Aorta (tissue), 5 donors: ENCODE measurements around the gene SCRN2. TPM values are rescaled to one million over a fixed set of nuclear protein-coding genes. Genes with fewer than 3 reads are reported as not detected.

ENCODE experiments used
- ATAC-seq: fragments of 200-7000 bp; cut with Tn5 transposase; one replicate; pipeline ENCODE4 v1.9.1; 2022; ENCODE audit warnings: moderate library complexity; ENCODE audit not compliant: low FRiP score
- DNase-seq, 2 donors: peaks; one replicate each; pipeline ENCODE4 v3.0.0-alpha.2; 2020
- H3K27ac ChIP-seq, 2 donors: one replicate each; pipeline ENCODE4 v1.5.1; 2013; ENCODE audit warnings: low read length in 2 of 2, mild to moderate bottlenecking in 2 of 2, moderate library complexity in 2 of 2, control low read depth in 1 of 2, inconsistent platforms in 1 of 2, low read depth in 1 of 2
- H3K27me3 ChIP-seq, 2 donors: one replicate each; pipeline ENCODE4 v1.6.1; 2013; ENCODE audit warnings: control low read depth in 1 of 2, low read length in 1 of 2, mild to moderate bottlenecking in 1 of 2, moderate library complexity in 1 of 2; ENCODE audit not compliant: insufficient read depth in 2 of 2, control insufficient read depth in 1 of 2
- H3K36me3 ChIP-seq, 2 donors: one replicate each; pipeline ENCODE4 v1.6.1; 2013; ENCODE audit warnings: control low read depth in 1 of 2, low read length in 1 of 2, mild to moderate bottlenecking in 1 of 2; ENCODE audit not compliant: insufficient read depth in 2 of 2, control insufficient read depth in 1 of 2
- H3K4me1 ChIP-seq, 2 donors: one replicate each; pipeline ENCODE4 v1.6.1; 2013; ENCODE audit warnings: low read length in 2 of 2, control low read depth in 1 of 2, mild to moderate bottlenecking in 1 of 2, moderate library complexity in 1 of 2; ENCODE audit not compliant: insufficient read depth in 2 of 2, control insufficient read depth in 1 of 2
- H3K4me3 ChIP-seq, 2 donors: one replicate each; pipeline ENCODE4 v1.5.1; 2013; ENCODE audit warnings: low read length in 2 of 2, control low read depth in 1 of 2, mild to moderate bottlenecking in 1 of 2
- H3K9me3 ChIP-seq: one replicate; pipeline ENCODE4 v1.6.1; 2013; ENCODE audit warnings: mild to moderate bottlenecking, low read length; ENCODE audit not compliant: control insufficient read depth
- WGBS, 2 donors: extraction: QIAGEN DNeasy Blood & Tissue Kit; methylation state at CpG; one replicate each; pipeline ENCODE4 v1.1.7; 2013; 5-methylcytosine and 5-hydroxymethylcytosine counted together
- intact Hi-C, 2 donors: fragments of 100-400 bp; cut with DNase I; formaldehyde crosslinking; loops; one replicate each; pipeline versions ENCODE4 v1.14.2 to v1.15.0; 2022
- polyA plus RNA-seq, 2 donors: library from polyadenylated mRNA; stranded (reverse); fragments of 200-250 nt; gene quantifications; one replicate each; pipeline ENCODE4 v1.2.3, GENCODE V29; 2013
- total RNA-seq, 2 donors: library from RNA; stranded (reverse); fragmentation: NEBNext Ultra II Directional; extraction: Animal tissue kit (Norgen Biotek cat#: 25700); gene quantifications; one replicate each; pipeline ENCODE4 v1.2.1, GENCODE V29; 2021
- donor health status: healthy with polysubstance abuse.
- donor health status: Bipolar disorder and iron deficiency.
- donor health status: DM: no; HTN: no; CAD: no.
- donor health status: DM: no; HTN: no; CAD: no.
- donor health status: DM: yes; HTN: yes; CAD: no.

SCRN2 gene
- total and polyA plus RNA-seq, 4 donors: 19.3 to 64.1 (median 29.4) TPM

GRCh38 chr17:47843391-47843730 lies 2.3 kb upstream of the SCRN2 start:
- Histone ChIP-seq H3K27ac (no peak overlapping the region), H3K9me3 (no peaks in the 10 kb centered on the region), H3K4me3 (no peak overlapping the region), H3K27me3 (no peaks in the 10 kb centered on the region), H3K36me3 (no peaks in the 10 kb centered on the region), H3K4me1 (no peaks in the 10 kb centered on the region)
- ATAC-seq (no peak), DNase-seq (no peak)
- 17 to 21% methylated on average over 6 of the region's 6 CpGs for WGBS, 2 donors
- intact Hi-C loops: loop anchor here (5.0 kb wide), 2 partner anchors 129 to 179 kb away; partner anchors contain the start of gene CDK5RAP3 (in 2 of the 2)

GRCh38 chr17:47841488-47842291 lies 617 bp upstream of the SCRN2 start:
- WGBS, 2 donors: 64 to 68% methylated on average over 16 of the region's 16 CpGs
- H3K4me1 ChIP-seq: no peaks in the 10 kb centered on the region
- H3K4me3 ChIP-seq: no peak overlapping the region
- intact Hi-C loops: loop anchor here (1.0 to 5.0 kb wide), 5 partner anchors 47 to 181 kb away; partner anchors contain the start of gene CDK5RAP3 (in 2 of the 2)
- H3K36me3 ChIP-seq: no peaks in the 10 kb centered on the region
- ATAC-seq (no peak), DNase-seq (no peak)
- H3K9me3 ChIP-seq: no peaks in the 10 kb centered on the region
- no peaks in the 10 kb centered on the region for H3K27me3 ChIP-seq
- H3K27ac ChIP-seq: no peak overlapping the region

- intact Hi-C loops: loop anchor here (2.0 to 5.0 kb wide), 4 partner anchors 49 to 182 kb away; partner anchors contain the start of gene CDK5RAP3 (in 2 of the 2)
- Histone ChIP-seq H3K27ac (no peak overlapping the region), H3K4me3 (peak overlapping the region; percentile 36 to 54), H3K4me1 (no peaks in the 10 kb centered on the region), H3K9me3 (no peaks in the 10 kb centered on the region), H3K36me3 (no peaks in the 10 kb centered on the region), H3K27me3 (no peaks in the 10 kb centered on the region)
- 43 to 44% methylated on average over 17 of the region's 17 CpGs for WGBS, 2 donors
- ATAC-seq: no peak
- DNase-seq: no peak
These were observed 902 bp downstream of the SCRN2 start for GRCh38 chr17:47840001-47840741.

GRCh38 chr17:47839071-47839470 lies 2.0 kb downstream of the SCRN2 start:
- no peak for ATAC-seq
- no peak overlapping the region for H3K4me3 ChIP-seq
- H3K36me3 ChIP-seq: no peaks in the 10 kb centered on the region
- no peaks in the 10 kb centered on the region for H3K9me3 ChIP-seq
- intact Hi-C loops: no loop called here
- no peak overlapping the region for H3K27ac ChIP-seq
- no peaks in the 10 kb centered on the region for H3K4me1 ChIP-seq
- DNase-seq: no peak
- 85 to 89% methylated on average over 5 of the region's 5 CpGs for WGBS, 2 donors
- no peaks in the 10 kb centered on the region for H3K27me3 ChIP-seq

- intact Hi-C loops: no loop called here
- no peak for DNase-seq
- Histone ChIP-seq H3K36me3 (no peaks in the 10 kb centered on the region), H3K27me3 (no peaks in the 10 kb centered on the region), H3K27ac (no peak overlapping the region), H3K4me1 (no peaks in the 10 kb centered on the region), H3K9me3 (no peaks in the 10 kb centered on the region), H3K4me3 (no peak overlapping the region)
- 88 to 89% methylated on average over 13 of the region's 13 CpGs for WGBS, 2 donors
- ATAC-seq: no peak
These were observed 2.4 kb downstream of the SCRN2 start for GRCh38 chr17:47838636-47839035.

GRCh38 chr17:47837401-47838039 lies 3.6 kb downstream of the SCRN2 start:
- Histone ChIP-seq H3K4me3 (no peak overlapping the region), H3K27me3 (no peaks in the 10 kb centered on the region), H3K36me3 (no peaks in the 10 kb centered on the region), H3K9me3 (no peaks in the 10 kb centered on the region), H3K27ac (no peak overlapping the region), H3K4me1 (no peaks in the 10 kb centered on the region)
- no peak for ATAC-seq
- 71 to 77% methylated on average over 13 of the region's 13 CpGs for whole genome bisulfite sequencing, 2 donors
- no peak for DNase-seq
- intact Hi-C loops: no loop called here

- peaks cover 0 to 4% of the 10 kb centered on the region in 2 donors for H3K4me1 ChIP-seq
- intact Hi-C loops: no loop called here
- ATAC-seq: no peak
- no peaks in the 10 kb centered on the region for H3K27me3 ChIP-seq
- H3K9me3 ChIP-seq: no peaks in the 10 kb centered on the region
- no peak overlapping the region for H3K4me3 ChIP-seq
- 73 to 77% methylated on average over 5 to 6 of the region's 6 CpGs for WGBS, 2 donors
- DNase-seq: no peak
- no peaks in the 10 kb centered on the region for H3K36me3 ChIP-seq
- H3K27ac ChIP-seq: no peak overlapping the region
These were observed 4.5 kb downstream of the SCRN2 start for GRCh38 chr17:47836601-47837000.

GRCh38 chr17:47834756-47835155 lies 6.3 kb downstream of the SCRN2 start:
- no peaks in the 10 kb centered on the region for H3K36me3 ChIP-seq
- WGBS, 2 donors: 62% methylated on average over 5 of the region's 5 CpGs
- peaks cover 0 to 4% of the 10 kb centered on the region in 2 donors for H3K4me1 ChIP-seq
- H3K9me3 ChIP-seq: no peaks in the 10 kb centered on the region
- ATAC-seq: no peak
- H3K27me3 ChIP-seq: no peaks in the 10 kb centered on the region
- DNase-seq: no peak
- H3K27ac ChIP-seq: no peak overlapping the region
- intact Hi-C loops: no loop called here
- H3K4me3 ChIP-seq: no peak overlapping the region
